Activated naive CD4-positive, alpha-beta T cell (primary cell): ENCODE measurements around the gene CPNE7.

Experiments
- DNase-seq, 4 experiments: peaks; one replicate each; lab custom pipeline; 2025; lab: John Stamatoyannopoulos, UW

Gene CPNE7

DNA sequence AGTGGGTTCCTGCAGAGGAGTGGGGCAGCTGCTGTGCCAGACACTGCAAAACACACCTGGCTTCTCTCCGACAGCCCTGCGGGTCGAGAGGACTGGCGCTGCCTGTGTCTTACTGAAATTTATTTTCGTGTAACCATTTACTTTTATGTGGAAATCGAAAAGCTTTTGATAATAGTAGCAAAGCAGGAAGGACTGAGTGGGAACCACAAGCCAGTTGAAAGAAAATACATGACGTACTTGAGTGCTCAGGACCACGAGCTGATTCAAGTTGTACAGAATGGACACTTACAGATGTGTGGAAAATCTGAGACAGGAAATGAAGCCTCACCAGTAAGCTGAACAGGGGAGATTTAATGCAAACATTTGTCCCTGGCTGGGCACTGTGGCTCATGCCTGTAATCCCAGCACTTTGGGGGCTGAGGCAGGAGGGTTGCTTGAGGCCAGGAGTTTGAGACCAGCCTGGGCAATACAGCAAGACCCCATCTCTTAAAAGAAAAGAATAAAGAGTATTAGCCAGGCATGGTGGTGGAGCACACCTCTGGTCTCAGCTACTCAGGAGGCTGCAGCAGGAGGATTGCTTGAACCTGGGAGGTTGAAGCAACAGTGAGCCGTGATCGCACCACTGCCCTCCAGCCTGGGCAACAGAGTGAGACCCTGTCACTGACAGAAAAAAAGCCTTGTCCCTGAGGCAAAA, 26.4 kb upstream of the CPNE7 start:
- peak in 1 of 4 experiments; percentile 13 for DNase-seq

DNA sequence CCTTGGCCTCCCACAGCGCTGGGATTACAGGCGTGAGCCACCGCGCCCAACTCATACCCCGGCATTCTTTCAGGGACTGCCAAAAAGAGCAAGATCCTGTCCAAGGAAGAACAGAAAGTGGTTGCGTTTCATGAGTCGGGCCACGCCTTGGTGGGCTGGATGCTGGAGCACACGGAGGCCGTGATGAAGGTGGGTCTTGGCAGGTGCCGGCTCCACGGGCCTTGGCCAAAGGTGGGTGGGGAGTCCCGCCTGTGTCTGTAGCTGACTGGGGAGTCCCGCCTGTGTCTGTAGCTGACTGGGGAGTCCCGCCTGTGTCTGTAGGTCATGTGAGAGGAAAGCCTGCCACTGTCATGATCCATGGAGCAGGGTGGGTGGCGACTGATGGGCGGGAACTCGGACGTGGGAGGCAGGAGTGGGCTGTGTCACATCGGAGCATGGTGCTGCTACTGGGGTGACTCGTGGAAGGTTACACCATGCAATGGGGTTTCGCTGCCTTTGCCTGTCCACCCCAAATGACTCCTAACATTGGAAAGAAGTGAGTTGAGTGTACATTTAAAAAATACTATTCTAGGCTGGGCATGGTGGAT, 25.0 kb upstream of the CPNE7 start:
- DNase-seq = no peak

DNA sequence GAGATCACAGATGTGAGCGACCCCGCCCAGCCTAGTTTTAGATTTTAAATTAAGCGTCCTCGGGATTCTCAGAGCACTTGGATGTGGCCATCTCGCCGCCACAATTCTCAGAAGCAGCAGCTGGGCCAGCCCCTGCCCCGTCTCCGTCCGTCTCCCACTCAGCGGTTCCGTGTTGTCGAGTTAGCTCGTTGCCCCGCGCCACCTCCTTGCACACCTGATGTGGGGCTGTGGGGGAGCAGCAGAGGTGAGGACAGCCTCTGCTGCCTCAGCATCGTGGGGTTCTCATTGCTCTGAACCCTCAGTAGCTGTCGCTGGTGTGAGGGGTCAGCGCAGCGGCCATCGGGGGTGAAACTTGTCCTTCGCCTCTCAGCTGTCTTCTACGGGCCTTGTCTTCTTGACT, 23.2 kb upstream of the CPNE7 start:
- no peak for DNase-seq

DNA sequence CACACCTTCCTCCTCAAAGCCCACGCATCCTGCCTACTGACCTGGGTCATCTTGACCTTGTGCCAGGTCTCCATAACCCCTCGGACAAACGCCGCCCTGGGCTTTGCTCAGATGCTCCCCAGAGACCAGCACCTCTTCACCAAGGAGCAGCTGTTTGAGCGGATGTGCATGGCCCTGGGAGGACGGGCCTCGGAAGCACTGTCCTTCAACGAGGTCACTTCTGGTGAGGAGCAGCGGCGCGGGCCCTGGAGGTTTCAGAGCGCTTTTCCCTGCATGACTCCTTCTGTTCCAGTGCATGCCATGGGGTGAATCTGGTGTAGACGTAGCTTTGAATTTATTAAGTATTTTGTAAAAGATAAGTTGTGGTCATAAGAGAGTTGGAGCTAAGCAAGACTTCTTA, 22.6 kb upstream of the CPNE7 start:
- DNase-seq = no peak

DNA sequence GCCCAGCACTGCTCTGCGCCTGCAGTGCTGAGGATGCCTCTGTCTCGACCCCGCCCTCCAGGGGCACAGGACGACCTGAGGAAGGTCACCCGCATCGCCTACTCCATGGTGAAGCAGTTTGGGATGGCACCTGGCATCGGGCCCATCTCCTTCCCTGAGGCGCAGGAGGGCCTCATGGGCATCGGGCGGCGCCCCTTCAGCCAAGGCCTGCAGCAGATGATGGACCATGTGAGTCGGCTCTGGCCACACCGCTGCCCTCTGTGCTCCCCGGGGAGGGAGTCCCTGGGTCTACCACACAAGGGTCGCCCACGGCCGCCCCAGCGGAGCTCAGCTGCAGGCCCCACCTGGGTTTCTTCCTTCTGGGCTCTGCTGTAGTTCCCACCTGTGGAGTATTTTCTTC, 21.8 kb upstream of the CPNE7 start:
- DNase-seq = no peak

DNA sequence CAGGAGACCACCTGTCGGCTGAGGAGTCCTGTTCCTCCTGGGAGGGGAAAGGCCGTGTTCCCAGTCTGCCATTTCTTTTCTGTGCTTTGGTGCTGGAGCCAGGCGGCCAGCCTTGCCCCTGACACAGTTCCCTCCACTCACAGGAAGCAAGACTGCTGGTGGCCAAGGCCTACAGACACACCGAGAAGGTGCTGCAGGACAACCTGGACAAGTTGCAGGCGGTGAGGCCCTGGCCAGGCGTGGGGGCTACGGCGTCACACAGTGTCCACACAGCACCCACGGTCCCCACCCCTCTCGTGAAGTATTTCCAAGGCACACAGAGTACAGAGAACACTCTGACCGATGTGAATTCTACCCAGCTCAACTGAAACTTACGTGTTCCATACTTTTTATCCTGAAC, 21.2 kb upstream of the CPNE7 start:
- DNase-seq = no peak

DNA sequence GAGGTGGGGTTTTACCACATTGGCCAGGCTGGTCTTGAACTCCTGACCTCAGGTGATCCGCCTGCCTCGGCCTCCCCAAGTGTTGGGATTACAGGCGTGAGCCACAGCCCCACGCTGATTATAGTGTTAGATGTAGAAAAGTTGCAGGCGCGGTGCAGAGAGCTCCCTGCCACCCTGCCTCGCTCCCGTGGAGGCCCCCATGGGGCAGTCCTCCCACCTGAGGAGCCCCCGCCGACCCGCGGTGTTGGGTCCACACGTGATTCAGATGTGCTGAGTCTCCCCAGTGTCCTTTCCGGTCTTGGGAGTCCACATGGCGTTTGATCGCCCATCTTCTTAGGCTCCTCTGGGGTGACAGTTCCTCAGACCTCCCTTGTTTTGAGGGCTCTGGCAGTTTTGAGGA, 20.3 kb upstream of the CPNE7 start:
- DNase-seq = no peak

DNA sequence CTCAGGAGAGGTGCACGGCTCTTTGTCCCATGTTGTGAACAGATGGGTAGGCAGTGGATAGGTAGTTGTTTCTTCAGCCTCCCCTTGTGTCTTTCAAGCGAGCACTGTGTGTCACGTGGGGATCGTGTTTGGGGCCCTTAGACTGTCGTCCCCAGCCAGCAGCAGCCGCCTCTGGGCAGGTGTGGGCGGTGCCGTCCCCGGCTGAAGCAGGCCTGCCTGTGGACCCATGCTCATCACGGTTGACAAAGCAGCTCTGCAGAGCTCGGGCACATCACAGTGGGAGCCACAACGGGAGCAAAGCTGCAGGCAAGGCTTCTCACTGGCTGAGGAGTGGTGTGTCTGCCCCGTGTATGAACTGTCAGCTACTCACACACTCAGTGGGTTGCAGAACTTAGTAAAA, 19.8 kb upstream of the CPNE7 start:
- DNase-seq = no peak

DNA sequence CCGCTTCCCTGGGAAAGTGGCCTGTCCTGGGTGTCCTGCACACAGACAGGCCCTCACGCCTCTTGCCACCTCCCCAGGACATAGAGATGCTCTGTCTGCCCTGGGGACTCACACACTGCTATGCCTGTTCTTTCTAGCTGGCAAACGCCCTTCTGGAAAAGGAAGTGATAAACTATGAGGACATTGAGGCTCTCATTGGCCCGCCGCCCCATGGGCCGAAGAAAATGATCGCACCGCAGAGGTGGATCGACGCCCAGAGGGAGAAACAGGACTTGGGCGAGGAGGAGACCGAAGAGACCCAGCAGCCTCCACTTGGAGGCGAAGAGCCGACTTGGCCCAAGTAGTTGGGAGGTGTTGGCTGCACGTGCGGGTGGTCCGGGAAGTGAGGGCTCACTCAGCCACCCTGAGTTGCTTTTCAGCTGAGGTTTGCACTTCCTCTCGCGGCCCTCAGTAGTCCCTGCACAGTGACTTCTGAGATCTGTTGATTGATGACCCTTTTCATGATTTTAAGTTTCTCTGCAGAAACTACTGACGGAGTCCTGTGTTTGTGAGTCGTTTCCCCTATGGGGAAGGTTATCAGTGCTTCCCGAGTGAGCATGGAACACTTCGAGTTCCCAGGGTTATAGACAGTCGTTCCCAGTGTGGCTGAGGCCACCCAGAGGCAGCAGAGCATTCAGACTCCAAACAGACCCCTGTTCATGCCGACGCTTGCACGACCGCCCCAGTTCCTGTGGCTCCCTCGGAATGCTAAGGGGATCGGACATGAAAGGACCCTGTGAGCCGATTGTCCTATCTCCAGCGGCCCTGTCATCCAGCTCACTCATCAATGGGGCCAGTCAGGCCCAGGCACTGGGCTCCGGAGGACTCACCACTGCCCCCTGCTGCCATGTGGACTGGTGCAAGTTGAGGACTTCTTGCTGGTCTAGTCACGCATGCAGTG, 18.5 kb upstream of the CPNE7 start:
- peak; percentile 20 to 79 (median 76) for DNase-seq

DNA sequence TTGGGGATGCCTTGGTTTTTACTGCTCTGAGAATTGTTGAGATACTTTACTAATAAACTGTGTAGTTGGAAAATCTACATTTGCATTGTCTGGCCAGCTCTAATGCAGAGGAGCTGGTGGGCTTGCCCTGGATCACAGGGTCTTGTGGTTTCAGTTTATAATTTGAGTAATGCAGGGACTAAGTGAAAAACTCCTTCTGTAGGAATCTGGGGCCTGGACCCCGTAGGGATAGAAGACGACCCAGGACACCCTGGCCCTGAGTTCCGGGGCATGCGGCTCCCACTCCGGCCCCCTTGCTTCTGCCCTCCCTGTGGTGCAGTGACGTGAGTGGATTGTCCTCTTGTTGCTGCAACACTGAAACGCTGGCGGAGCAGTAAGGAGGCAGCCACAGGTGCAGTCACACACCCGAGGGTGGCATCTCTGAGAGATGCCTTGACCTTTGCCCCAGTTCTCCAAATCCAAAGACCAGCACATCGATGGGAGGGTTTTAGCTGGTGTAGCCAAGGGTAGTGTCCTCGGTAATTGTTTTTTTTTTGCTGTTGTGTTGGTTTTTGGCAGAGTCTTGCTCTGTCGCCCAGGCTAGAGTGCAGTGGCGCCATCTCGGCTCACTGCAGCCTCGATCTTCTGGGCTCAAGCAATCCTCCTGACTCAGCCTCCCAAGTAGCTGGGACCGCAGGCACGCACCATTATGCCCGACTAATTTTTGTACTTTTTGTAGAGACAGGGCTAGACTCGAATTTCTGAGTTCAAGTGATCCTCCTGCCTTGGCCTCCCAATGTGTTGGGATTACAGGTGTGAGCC, 17.7 kb upstream of the CPNE7 start:
- DNase-seq = no peak

DNA sequence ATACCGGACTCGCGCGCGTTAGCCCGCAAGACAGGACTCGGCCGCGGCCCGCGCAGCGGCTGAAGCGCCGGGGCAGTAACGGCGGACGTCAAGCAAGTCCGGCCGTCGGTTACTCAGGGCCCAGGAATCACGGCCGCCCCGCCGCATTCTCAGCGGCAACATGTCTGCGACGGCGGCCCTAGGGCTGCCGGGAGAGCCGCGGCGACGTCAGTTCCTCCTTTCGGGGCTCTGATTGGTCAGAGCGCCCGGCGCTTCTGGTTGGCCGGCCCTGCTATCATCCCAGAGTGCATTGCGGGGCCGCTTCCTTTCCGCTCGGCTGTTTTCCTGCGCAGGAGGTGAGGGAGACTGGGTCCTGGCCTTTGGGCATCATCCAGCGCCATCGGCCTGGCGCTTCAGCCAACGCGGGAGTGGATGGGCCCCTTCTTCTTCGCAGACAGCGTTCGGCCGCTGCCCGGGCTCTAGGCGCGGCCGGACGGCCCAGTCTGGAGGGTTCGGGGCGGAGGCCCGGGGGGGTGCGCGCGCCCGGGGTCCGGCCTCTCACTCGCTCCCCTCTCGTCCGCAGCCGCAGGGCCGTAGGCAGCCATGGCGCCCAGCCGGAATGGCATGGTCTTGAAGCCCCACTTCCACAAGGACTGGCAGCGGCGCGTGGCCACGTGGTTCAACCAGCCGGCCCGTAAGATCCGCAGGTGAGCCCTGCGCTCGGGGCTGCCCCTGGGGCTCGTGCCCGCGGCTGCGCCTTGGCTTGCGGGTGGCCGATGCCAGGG, 15.0 kb upstream of the CPNE7 start, which contains the start of gene RPL13:
TSS of gene RPL13 (plus strand) at position 305 of the 764 bp plus-strand sequence. CDS start at position 583, 278 bp downstream.
- peak; percentile 79 to 89 (median 86) for DNase-seq

DNA sequence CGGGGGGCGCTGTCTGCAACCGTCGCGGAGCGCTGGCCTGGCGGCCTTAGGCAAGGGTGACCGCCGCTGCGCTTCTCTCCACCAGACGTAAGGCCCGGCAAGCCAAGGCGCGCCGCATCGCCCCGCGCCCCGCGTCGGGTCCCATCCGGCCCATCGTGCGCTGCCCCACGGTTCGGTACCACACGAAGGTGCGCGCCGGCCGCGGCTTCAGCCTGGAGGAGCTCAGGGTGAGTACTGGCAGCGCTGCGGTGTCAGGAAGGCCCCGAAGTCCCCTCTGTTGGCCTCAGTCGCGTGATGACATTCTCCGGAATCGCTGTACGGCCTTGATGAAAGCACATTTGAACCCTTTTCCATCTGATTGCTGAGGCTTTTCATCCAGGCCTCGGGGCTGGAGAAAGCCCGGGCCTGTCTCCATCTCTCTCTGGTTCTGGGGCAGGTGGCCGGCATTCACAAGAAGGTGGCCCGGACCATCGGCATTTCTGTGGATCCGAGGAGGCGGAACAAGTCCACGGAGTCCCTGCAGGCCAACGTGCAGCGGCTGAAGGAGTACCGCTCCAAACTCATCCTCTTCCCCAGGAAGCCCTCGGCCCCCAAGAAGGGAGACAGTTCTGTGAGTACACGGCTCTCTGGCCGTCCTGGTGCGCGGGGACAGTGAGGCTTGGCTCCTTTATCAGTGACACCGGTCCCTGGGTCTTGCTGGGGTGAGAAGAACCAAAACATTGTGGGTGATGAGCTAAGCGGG, 14.2 kb upstream of the CPNE7 start:
- peak in 1 of 4 experiments; percentile 39 for DNase-seq

DNA sequence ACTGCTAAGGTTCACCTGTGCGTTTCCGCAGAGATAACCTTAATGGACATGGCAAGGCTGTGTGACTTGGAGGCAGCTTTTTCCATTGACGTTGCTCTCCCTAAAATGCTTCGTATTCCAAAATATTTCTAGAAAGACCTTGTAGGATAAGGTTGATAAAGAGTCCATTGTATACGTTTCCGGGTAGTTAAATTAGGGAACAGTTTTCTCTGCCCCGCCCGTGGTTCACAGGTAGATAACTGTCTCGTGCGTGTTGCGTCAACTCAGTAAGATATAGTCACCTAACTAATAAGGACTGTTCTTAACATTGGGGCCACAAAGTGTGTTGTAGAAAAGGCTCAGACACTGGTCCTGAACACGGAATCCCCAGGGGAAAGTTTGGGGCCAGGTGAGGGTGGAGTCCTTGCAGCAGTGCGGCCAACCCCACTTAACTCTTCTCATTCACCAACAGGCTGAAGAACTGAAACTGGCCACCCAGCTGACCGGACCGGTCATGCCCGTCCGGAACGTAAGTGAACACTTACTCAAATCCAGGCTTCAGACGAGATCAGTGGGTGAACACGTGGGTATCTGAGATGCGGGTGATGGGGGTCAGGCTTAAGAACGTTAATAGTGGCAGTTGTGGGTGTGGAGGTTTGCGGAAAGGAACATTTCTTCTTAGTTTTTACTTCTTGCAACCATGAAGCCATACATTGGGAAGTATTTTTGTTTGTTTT, 13.5 kb upstream of the CPNE7 start:
- DNase-seq = no peak

DNA sequence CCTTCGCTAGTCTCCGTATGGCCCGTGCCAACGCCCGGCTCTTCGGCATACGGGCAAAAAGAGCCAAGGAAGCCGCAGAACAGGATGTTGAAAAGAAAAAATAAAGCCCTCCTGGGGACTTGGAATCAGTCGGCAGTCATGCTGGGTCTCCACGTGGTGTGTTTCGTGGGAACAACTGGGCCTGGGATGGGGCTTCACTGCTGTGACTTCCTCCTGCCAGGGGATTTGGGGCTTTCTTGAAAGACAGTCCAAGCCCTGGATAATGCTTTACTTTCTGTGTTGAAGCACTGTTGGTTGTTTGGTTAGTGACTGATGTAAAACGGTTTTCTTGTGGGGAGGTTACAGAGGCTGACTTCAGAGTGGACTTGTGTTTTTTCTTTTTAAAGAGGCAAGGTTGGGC, 12.6 kb upstream of the CPNE7 start:
- no peak for DNase-seq

DNA sequence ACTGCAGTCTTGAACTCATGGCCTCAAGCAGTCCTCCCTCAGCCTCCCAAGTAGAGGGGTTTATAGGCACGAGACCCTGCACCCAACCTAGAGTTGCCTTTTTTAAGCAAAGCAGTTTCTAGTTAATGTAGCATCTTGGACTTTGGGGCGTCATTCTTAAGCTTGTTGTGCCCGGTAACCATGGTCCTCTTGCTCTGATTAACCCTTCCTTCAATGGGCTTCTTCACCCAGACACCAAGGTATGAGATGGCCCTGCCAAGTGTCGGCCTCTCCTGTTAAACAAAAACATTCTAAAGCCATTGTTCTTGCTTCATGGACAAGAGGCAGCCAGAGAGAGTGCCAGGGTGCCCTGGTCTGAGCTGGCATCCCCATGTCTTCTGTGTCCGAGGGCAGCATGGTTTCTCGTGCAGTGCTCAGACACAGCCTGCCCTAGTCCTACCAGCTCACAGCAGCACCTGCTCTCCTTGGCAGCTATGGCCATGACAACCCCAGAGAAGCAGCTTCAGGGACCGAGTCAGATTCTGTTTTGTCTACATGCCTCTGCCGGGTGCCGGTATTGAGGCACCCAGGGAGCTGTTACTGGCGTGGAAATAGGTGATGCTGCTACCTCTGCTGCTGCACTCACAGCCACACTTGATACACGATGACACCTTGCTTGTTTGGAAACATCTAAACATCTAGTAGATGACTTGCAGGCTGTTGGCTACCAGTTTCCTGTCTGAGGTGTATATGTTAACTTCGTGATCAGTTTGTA, 11.7 kb upstream of the CPNE7 start:
- no peak for DNase-seq

DNA sequence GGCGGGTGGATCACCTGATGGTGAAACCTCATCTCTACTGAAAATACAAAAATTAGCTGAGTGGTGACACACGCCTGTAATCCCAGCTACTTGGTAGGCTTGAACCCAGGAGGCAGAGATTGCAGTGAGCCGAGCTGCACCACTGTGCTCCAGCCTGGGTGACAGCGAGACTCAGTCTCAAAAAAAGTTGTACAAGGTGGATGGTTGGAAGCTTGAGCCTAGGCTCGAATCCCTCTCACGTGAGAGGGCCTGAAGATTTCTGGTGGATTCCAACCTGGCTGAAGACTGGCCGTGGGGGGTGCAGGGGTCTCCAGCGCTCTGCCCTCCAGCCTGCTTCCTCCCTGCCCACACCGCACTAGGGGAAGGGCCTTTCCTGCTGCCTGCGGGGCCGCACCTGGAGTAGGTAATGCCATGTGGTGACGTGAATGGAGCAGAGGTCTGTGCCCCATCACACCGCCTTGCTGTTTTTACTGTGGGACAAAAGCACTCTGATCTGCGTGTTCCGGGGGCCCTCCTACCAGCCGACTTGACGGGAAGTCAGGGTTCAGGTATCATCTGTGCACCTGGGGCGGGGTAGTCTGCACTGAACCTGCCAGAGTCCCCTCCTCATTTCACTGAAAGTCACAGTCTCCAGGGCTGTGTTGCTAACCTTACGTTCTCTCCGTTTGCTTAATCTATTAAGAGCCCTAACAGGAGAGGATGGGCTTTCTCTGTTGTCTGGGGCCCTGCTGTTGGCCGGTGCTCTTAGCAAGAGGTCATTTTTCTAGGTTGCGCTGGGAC, 10.9 kb upstream of the CPNE7 start:
- no peak for DNase-seq

DNA sequence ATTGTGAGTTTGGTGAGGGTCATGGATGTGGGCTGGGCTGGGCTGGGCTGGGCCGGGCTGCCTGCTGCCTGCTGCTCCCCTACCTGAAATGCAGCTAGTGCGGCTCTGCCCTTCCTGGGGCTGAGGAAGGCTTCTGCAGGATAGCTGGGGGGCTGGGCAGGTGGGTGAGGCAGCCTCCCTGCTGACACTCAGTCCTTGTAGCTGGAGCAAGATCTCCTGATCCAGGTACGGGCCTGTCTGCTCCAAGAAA, 10.4 kb upstream of the CPNE7 start:
- DNase-seq = no peak
